ENCODE data around the gene GALNT9. TPM values are rescaled to one million over a fixed set of nuclear protein-coding genes. Genes with fewer than 3 reads are reported as not detected.

Gene GALNT9
- total and polyA plus RNA-seq, 2 experiments from 2014 or later: 0.33 to 1.4 TPM

DNA sequence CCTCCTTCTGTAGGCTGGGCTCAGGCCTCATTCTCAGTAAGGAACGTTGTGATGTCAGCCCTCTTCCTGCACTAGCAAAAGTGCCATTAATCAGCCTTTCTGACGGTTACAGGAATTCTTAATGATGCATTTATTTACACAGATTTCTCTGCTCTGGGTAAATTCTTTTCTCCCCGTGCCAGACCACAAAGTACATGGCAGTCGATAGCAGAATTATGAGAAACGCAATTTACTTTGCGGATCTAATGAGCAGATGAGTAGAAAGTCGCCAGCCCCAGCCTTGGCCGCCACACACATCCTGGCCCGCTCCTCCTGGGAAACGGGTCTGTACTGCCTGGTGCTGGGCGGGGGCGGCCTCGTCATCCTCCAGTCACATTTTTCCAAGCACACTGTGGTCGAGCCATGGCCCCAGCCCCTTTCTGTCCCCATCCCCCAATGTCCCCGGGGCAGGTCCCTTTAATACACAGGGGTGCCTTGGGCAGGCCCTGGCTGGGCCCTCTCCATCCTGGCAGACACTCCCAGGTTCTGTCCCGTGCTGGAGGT, 159.2 kb downstream of the GALNT9 start:
- no peak overlapping the region for H2AFZ ChIP-seq
- H3K9ac ChIP-seq: peak overlapping the region; percentile 6; the same call in 1 of the 2 replicates
- H3F3A ChIP-seq (ENCODE audit: insufficient read depth): 0 out of 2 replicates have a peak, but pooled peaks cover 6% of the 10 kb centered on the region
- no peak for TF ChIP-seq EZH2 (IDR thresholded peaks at IDR 0.05; ENCODE audit: insufficient read depth, poor library complexity, severe bottlenecking)
- no peak for TF ChIP-seq EZH2phosphoT487 (IDR thresholded peaks at IDR 0.05; ENCODE audit: insufficient read depth, low read depth)
- no peak overlapping the region for H3K27ac ChIP-seq
- peak overlapping the region; percentile 32 for H3K4me2 ChIP-seq (ENCODE audit: unreplicated experiment)
- no peaks in the 10 kb centered on the region for H3K79me2 ChIP-seq (ENCODE audit: insufficient read depth)
- peak; percentile 83 for DNase-seq
- no peaks in the 10 kb centered on the region for H3K36me3 ChIP-seq (ENCODE audit: low read depth)
- no peaks in the 10 kb centered on the region for H3K9me3 ChIP-seq (ENCODE audit: low read depth)
- H4K20me1 ChIP-seq (ENCODE audit: insufficient read depth): no peaks in the 10 kb centered on the region
- in situ Hi-C loops (cut with MboI): loop anchor here (25.0 kb wide), 1 partner anchor 442 kb away; the partner anchor contains the start of genes LRCOL1 and P2RX2
- H3K9me2 ChIP-seq (ENCODE audit: insufficient read depth): no peaks in the 10 kb centered on the region
- no peak overlapping the region for H3K4me3 ChIP-seq
- WGBS, 2 experiments (ENCODE audit: low coverage in 1 of 2, low lambda C conversion rate in 2 of 2, missing lambda C conversion rate in 2 of 2): 8% methylated on average over 15 to 16 of the region's 16 CpGs
- peaks cover 9% of the 10 kb centered on the region; the same call in 1 of the 2 replicates for H3K27me3 ChIP-seq (replicated peaks; ENCODE audit: insufficient read depth)
- H3K4me1 ChIP-seq (ENCODE audit: insufficient read depth): peaks cover 10% of the 10 kb centered on the region; the same call in 1 of the 2 replicates

DNA sequence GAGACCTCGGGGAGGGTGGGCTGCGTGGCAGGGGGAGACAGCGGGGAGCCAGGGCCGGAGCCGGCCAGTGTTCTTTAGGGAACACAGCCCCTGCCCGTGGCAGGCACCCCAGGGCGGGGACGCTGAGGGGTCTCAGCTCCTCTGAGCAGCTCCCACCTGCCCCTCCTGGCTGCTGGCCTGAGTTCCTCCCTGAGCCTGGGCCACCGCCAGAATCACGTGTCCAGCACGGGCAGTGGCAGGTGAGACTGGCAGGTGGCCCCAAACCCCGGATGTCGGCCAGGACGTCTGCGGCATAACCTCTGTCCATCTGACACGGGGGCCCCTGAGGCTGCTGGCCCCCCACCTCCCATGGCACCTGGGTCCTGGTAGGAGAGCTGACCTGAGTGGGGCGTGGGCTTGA, 160.0 kb downstream of the GALNT9 start:
- in situ Hi-C loops (cut with MboI): loop anchor here (25.0 kb wide), 1 partner anchor 443 kb away; the partner anchor contains the start of genes LRCOL1 and P2RX2
- no peaks in the 10 kb centered on the region for H3K9me2 ChIP-seq (ENCODE audit: insufficient read depth)
- peaks cover 10% of the 10 kb centered on the region; the same call in 1 of the 2 replicates for H3K4me1 ChIP-seq (ENCODE audit: insufficient read depth)
- no peak overlapping the region for H2AFZ ChIP-seq
- WGBS, 2 experiments (ENCODE audit: low coverage in 1 of 2, low lambda C conversion rate in 2 of 2, missing lambda C conversion rate in 2 of 2): 68 to 81% methylated on average over 11 of the region's 17 CpGs
- H3K27me3 ChIP-seq (replicated peaks; ENCODE audit: insufficient read depth): peaks cover 3% of the 10 kb centered on the region; the same call in 1 of the 2 replicates
- no peak overlapping the region for H3K4me3 ChIP-seq
- H3K79me2 ChIP-seq (ENCODE audit: insufficient read depth): no peaks in the 10 kb centered on the region
- H3K27ac ChIP-seq: no peak overlapping the region
- TF ChIP-seq EZH2phosphoT487 (IDR thresholded peaks at IDR 0.05; ENCODE audit: insufficient read depth, low read depth) (no peak), EZH2 (IDR thresholded peaks at IDR 0.05; ENCODE audit: insufficient read depth, poor library complexity, severe bottlenecking) (no peak)
- DNase-seq: no peak
- no peaks in the 10 kb centered on the region for H4K20me1 ChIP-seq (ENCODE audit: insufficient read depth)
- H3K9ac ChIP-seq: 0 out of 2 replicates have a peak overlapping the region, but pooled peaks have one; percentile 6
- no peaks in the 10 kb centered on the region for H3K36me3 ChIP-seq (ENCODE audit: low read depth)
- no peak overlapping the region for H3K4me2 ChIP-seq (ENCODE audit: unreplicated experiment)
- H3K9me3 ChIP-seq (ENCODE audit: low read depth): no peaks in the 10 kb centered on the region
- H3F3A ChIP-seq (ENCODE audit: insufficient read depth): 0 out of 2 replicates have a peak, but pooled peaks cover 6% of the 10 kb centered on the region

GRCh38 chr12:132168311-132169031, 160.9 kb downstream of the GALNT9 start:
- Histone ChIP-seq H3K9ac (no peak overlapping the region), H3K9me3 (ENCODE audit: low read depth) (no peaks in the 10 kb centered on the region), H3K36me3 (ENCODE audit: low read depth) (no peaks in the 10 kb centered on the region), H3K4me3 (no peak overlapping the region), H3K27me3 (replicated peaks; ENCODE audit: insufficient read depth) (no peaks in the 10 kb centered on the region; the same call in 1 of the 2 replicates), H3K4me2 (ENCODE audit: unreplicated experiment) (no peak overlapping the region), H3K9me2 (ENCODE audit: insufficient read depth) (no peaks in the 10 kb centered on the region), H3K79me2 (ENCODE audit: insufficient read depth) (no peaks in the 10 kb centered on the region), H3K27ac (no peak overlapping the region), H2AFZ (no peak overlapping the region), H3K4me1 (ENCODE audit: insufficient read depth) (peaks cover 10% of the 10 kb centered on the region; the same call in 1 of the 2 replicates), H4K20me1 (ENCODE audit: insufficient read depth) (no peaks in the 10 kb centered on the region), H3F3A (ENCODE audit: insufficient read depth) (0 out of 2 replicates have a peak, but pooled peaks cover 6% of the 10 kb centered on the region)
- TF ChIP-seq EZH2phosphoT487 (IDR thresholded peaks at IDR 0.05; ENCODE audit: insufficient read depth, low read depth) (no peak), EZH2 (IDR thresholded peaks at IDR 0.05; ENCODE audit: insufficient read depth, poor library complexity, severe bottlenecking) (no peak)
- DNase-seq: no peak
- WGBS, 2 experiments (ENCODE audit: low coverage in 1 of 2, low lambda C conversion rate in 2 of 2, missing lambda C conversion rate in 2 of 2): 74 to 77% methylated on average over 19 to 24 of the region's 31 CpGs
- in situ Hi-C loops (cut with MboI): loop anchor here (25.0 kb wide), 1 partner anchor 444 kb away; the partner anchor contains the start of genes LRCOL1 and P2RX2

DNA sequence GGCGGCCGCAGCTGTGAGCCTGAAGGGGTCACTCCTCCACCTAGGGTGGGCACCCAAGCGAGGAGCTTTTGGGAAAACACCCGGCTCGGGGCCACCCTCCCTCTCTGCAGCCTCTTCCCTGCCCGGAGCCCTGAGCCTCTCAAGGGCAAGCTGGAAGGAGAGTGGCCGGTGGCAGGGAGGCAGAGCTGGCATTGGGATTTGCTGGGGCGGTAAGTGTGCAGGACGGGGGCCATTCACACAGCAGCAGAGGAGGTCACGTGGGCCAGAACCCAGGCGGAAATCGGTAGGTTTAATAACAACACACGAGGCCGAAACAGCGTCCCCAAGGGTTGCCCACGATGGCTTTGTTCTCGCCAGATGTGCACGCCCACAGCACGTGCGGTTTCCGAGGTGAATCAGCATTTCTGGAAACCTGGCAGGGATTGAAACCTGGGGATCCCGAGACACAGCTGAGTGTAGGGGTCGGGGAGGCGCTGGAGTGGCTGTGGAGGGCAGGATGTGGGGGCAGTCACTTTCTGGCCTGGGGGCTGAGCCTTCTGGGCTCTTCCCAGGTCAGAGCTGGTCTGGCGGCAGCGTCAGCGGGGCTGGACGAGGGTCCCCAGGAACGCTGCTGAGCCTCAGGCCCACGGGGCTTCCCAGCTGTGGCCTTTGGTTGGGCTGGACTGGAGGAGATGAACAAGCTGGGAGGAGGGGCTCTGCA, 161.6 kb downstream of the GALNT9 start:
- H3K4me2 ChIP-seq (ENCODE audit: unreplicated experiment): no peak overlapping the region
- 0 out of 2 replicates have a peak, but pooled peaks cover 6% of the 10 kb centered on the region for H3F3A ChIP-seq (ENCODE audit: insufficient read depth)
- H3K9ac ChIP-seq: no peak overlapping the region
- no peaks in the 10 kb centered on the region for H3K36me3 ChIP-seq (ENCODE audit: low read depth)
- H3K4me3 ChIP-seq: no peak overlapping the region
- DNase-seq: no peak
- no peaks in the 10 kb centered on the region for H3K27me3 ChIP-seq (replicated peaks; ENCODE audit: insufficient read depth)
- H3K79me2 ChIP-seq (ENCODE audit: insufficient read depth): no peaks in the 10 kb centered on the region
- in situ Hi-C loops (cut with MboI): loop anchor here (25.0 kb wide), 1 partner anchor 445 kb away; the partner anchor contains the start of genes LRCOL1 and P2RX2
- no peaks in the 10 kb centered on the region for H4K20me1 ChIP-seq (ENCODE audit: insufficient read depth)
- TF ChIP-seq EZH2phosphoT487 (IDR thresholded peaks at IDR 0.05; ENCODE audit: insufficient read depth, low read depth) (no peak), EZH2 (IDR thresholded peaks at IDR 0.05; ENCODE audit: insufficient read depth, poor library complexity, severe bottlenecking) (no peak)
- no peak overlapping the region for H3K27ac ChIP-seq
- H3K4me1 ChIP-seq (ENCODE audit: insufficient read depth): peaks cover 14% of the 10 kb centered on the region; the same call in 1 of the 2 replicates
- no peaks in the 10 kb centered on the region for H3K9me2 ChIP-seq (ENCODE audit: insufficient read depth)
- 73 to 74% methylated on average over 29 to 30 of the region's 30 CpGs for WGBS, 2 experiments (ENCODE audit: low coverage in 1 of 2, low lambda C conversion rate in 2 of 2, missing lambda C conversion rate in 2 of 2)
- H2AFZ ChIP-seq: no peak overlapping the region
- no peaks in the 10 kb centered on the region for H3K9me3 ChIP-seq (ENCODE audit: low read depth)
